Stimulated activated CD4-positive, alpha-beta T cell treated with anti-CD3 and anti-CD28 coated beads, Interleukin-15, amount 100 ng/mL, for 48 hours (primary cell): ENCODE data around the gene BNIP2.
A peak's percentile ranks its signal among the peaks of the same experiment; 100 is the strongest.

Source experiments
- DNase-seq, 2 donors: peaks; one replicate each; pipeline ENCODE4 v3.0.0-alpha.2; 2020; ENCODE audit warnings: low read depth in 2 of 2

Gene BNIP2

GRCh38 chr15:59636184-59636583 lies 52.9 kb downstream of the BNIP2 start:
- no peak for DNase-seq

GRCh38 chr15:59632714-59633113 lies 56.4 kb downstream of the BNIP2 start:
- no peak for DNase-seq

- DNase-seq: peak; percentile 19 to 45
These were observed 66.8 kb downstream of the BNIP2 start for GRCh38 chr15:59622289-59622688.

GRCh38 chr15:59618406-59618805 lies 70.7 kb downstream of the BNIP2 start:
- no peak for DNase-seq

- DNase-seq: no peak
These were observed 72.7 kb downstream of the BNIP2 start for GRCh38 chr15:59616379-59616778.

GRCh38 chr15:59615661-59616060 lies 73.5 kb downstream of the BNIP2 start:
- no peak for DNase-seq

GRCh38 chr15:59614153-59614552 lies 75.0 kb downstream of the BNIP2 start:
- no peak for DNase-seq

- no peak for DNase-seq
These were observed 77.6 kb downstream of the BNIP2 start, which contains the start of gene GCNT3 for GRCh38 chr15:59611276-59612260. GCNT3 (plus strand) TSS chr15:59611783; CDS start chr15:59618239, 6,456 bp downstream.

GRCh38 chr15:59609730-59610712 lies 79.1 kb downstream of the BNIP2 start:
- DNase-seq: no peak
